Dedifferentiated amniotic fluid mesenchymal stem cell (primary cell): Measurements from ENCODE around the gene EIF1B.

ENCODE experiments used
- DNase-seq: peaks from one replicate; pipeline ENCODE4 v3.0.0-alpha.2; 2016; ENCODE audit errors: extremely low spot score

Gene EIF1B

GRCh38 chr3:40340541-40341170 lies 31.1 kb downstream of the EIF1B start:
- no peak for DNase-seq

GRCh38 chr3:40341671-40342070 lies 32.2 kb downstream of the EIF1B start:
- no peak for DNase-seq

- DNase-seq: no peak
Observed at GRCh38 chr3:40350529-40350928, 41.0 kb downstream of the EIF1B start.

- DNase-seq: no peak
Observed at GRCh38 chr3:40355410-40355809, 45.9 kb downstream of the EIF1B start.

- no peak for DNase-seq
Observed at GRCh38 chr3:40358454-40358853, 48.9 kb downstream of the EIF1B start.
